Caki2 (cell line): ENCODE measurements around the gene HBQ1. TPM values are rescaled to one million over a fixed set of nuclear protein-coding genes. Genes with fewer than 3 reads are reported as not detected.

Experiments used
- total RNA-seq: library from RNA; depleted of rRNA; stranded (reverse); fragments of >200 nt; shearing (Covaris generic); gene quantifications from 2 replicates; pipeline ENCODE4 v1.2.3, GENCODE V29; 2014; ENCODE audit warnings: low replicate concordance; rRNA removed

HBQ1 gene
- total RNA-seq, 1 experiment from 2014 or later, result not detected

Other genes with a start within 250 kb of the HBQ1 start
- 32.3 and 39.8 TPM in 2 replicates for gene POLR3K, start 126.9 kb upstream of the HBQ1 start, total RNA-seq
- 63.4 and 83.6 TPM in 2 replicates for gene SNRNP25, start 126.6 kb upstream of the HBQ1 start, total RNA-seq
- gene RHBDF1, start 107.8 kb upstream of the HBQ1 start, total RNA-seq, result 11.8 and 19.5 TPM in 2 replicates
- gene MPG, start 102.2 kb upstream of the HBQ1 start, total RNA-seq, result 387 and 416 TPM in 2 replicates
- gene NPRL3, start 41.8 kb upstream of the HBQ1 start, total RNA-seq, result 7.9 and 12.4 TPM in 2 replicates
- not detected in 2 replicates for gene HBZ, start 27.8 kb upstream of the HBQ1 start, total RNA-seq
- not detected in 2 replicates for gene HBM, start 14.5 kb upstream of the HBQ1 start, total RNA-seq
- not detected in 2 replicates for gene HBA2, start 7.6 kb upstream of the HBQ1 start, total RNA-seq
- gene HBA1, start 3.8 kb upstream of the HBQ1 start, total RNA-seq, result not detected in 2 replicates
- gene LUC7L, start 49.0 kb downstream of the HBQ1 start, total RNA-seq, result 30.2 and 32.7 TPM in 2 replicates
- gene FAM234A, start 54.4 kb downstream of the HBQ1 start, total RNA-seq, result 168 and 231 TPM in 2 replicates
- gene RGS11, start 95.5 kb downstream of the HBQ1 start, total RNA-seq, result 1.1 and 3.6 TPM in 2 replicates
- gene ARHGDIG, start 100.1 kb downstream of the HBQ1 start, total RNA-seq, result not detected in 2 replicates
- 0.74 TPM in 1 of 2 replicates, not detected in the other for gene PDIA2, start 102.7 kb downstream of the HBQ1 start, total RNA-seq
- 82.2 and 84.5 TPM in 2 replicates for gene AXIN1, start 172.3 kb downstream of the HBQ1 start, total RNA-seq
- 320 and 357 TPM in 2 replicates for gene MRPL28, start 190.1 kb downstream of the HBQ1 start, total RNA-seq
- gene PGAP6, start 201.5 kb downstream of the HBQ1 start, total RNA-seq, result 100.0 and 111 TPM in 2 replicates
- 42.0 and 59.6 TPM in 2 replicates for gene NME4, start 216.7 kb downstream of the HBQ1 start, total RNA-seq
- 9.8 and 33.7 TPM in 2 replicates for gene DECR2, start 221.4 kb downstream of the HBQ1 start, total RNA-seq
- gene RAB11FIP3, start 245.2 kb downstream of the HBQ1 start, total RNA-seq, result 37.5 and 77.1 TPM in 2 replicates